Keratinocyte (primary cell): ENCODE measurements around the gene FTO. TPM values are rescaled to one million over a fixed set of nuclear protein-coding genes. Genes with fewer than 3 reads are reported as not detected.

Source experiments
- DNase-seq: peaks from one replicate; pipeline ENCODE4 v3.0.0-alpha.2; 2011; ENCODE audit warnings: low read depth, missing footprints, low spot score
- FAIRE-seq: peaks from 2 replicates; lab custom pipeline; 2011; peaks lifted over from hg19 to GRCh38; lab: Jason Lieb, UNC
- H2AFZ ChIP-seq: 2 replicates; pipeline ENCODE4 v1.6.0; 2012; ENCODE audit warnings: low read length, control low read depth, inconsistent platforms; ENCODE audit not compliant: control insufficient read depth
- H3K27ac ChIP-seq: 2 replicates; pipeline ENCODE4 v1.5.1; 2011; ENCODE audit warnings: low read length; ENCODE audit not compliant: control insufficient read depth, insufficient read depth
- H3K27me3 ChIP-seq: 3 replicates; pipeline ENCODE4 v1.6.0; 2011; ENCODE audit warnings: low read length; ENCODE audit not compliant: control insufficient read depth, insufficient read depth; ENCODE audit errors: extremely low read depth
- H3K36me3 ChIP-seq, 2 experiments: 2 replicates in 1 of 2; 3 replicates in 1 of 2; pipeline ENCODE4 v1.5.1; 2011; ENCODE audit warnings: low read length in 2 of 2, mild to moderate bottlenecking in 1 of 2; ENCODE audit not compliant: control insufficient read depth in 2 of 2, insufficient read depth in 2 of 2; ENCODE audit errors: extremely low read depth in 1 of 2
- H3K4me1 ChIP-seq: 3 replicates; pipeline ENCODE4 v1.5.1; 2011; ENCODE audit warnings: low read length; ENCODE audit not compliant: control insufficient read depth, insufficient read depth; ENCODE audit errors: extremely low read depth
- H3K4me2 ChIP-seq: 3 replicates; pipeline ENCODE4 v1.6.0; 2011; ENCODE audit warnings: low read depth, low read length; ENCODE audit not compliant: control insufficient read depth, insufficient read depth; ENCODE audit errors: extremely low read depth
- H3K4me3 ChIP-seq, 3 experiments: fragments of 200-600 bp in 1 of 3; sonication (generic) in 1 of 3; 2 replicates in 2 of 3; 3 replicates in 1 of 3; pipeline ENCODE4 v1.5.1; 2011 to 2016; ENCODE audit warnings: low read length in 3 of 3, mild to moderate bottlenecking in 3 of 3, control low read depth in 2 of 3, inconsistent platforms in 1 of 3, low read depth in 1 of 3, mixed read lengths in 1 of 3, mixed run types in 1 of 3, moderate library complexity in 1 of 3; ENCODE audit not compliant: control insufficient read depth in 2 of 3, insufficient read depth in 2 of 3; ENCODE audit errors: extremely low read depth in 1 of 3
- H3K79me2 ChIP-seq: 2 replicates; pipeline ENCODE4 v1.6.0; 2012; ENCODE audit warnings: low read length; ENCODE audit not compliant: control insufficient read depth, insufficient read depth
- H3K9ac ChIP-seq: 3 replicates; pipeline ENCODE4 v1.6.0; 2011; ENCODE audit warnings: low read length; ENCODE audit not compliant: control insufficient read depth, insufficient read depth; ENCODE audit errors: extremely low read depth
- H3K9me1 ChIP-seq: 3 replicates; pipeline ENCODE4 v1.6.0; 2011; ENCODE audit warnings: low read length; ENCODE audit not compliant: control insufficient read depth, insufficient read depth; ENCODE audit errors: extremely low read depth
- H3K9me3 ChIP-seq: 2 replicates; pipeline ENCODE4 v1.5.1; 2012; ENCODE audit warnings: low read depth, low read length; ENCODE audit not compliant: control insufficient read depth
- H4K20me1 ChIP-seq: 3 replicates; pipeline ENCODE4 v1.6.0; 2011; ENCODE audit warnings: low read length; ENCODE audit not compliant: control insufficient read depth, insufficient read depth; ENCODE audit errors: extremely low read depth
- EZH2 ChIP-seq: IDR thresholded peaks from one replicate; pipeline ENCODE4 v1.6.1; 2012; ENCODE audit warnings: inconsistent platforms, mild to moderate bottlenecking, low read length, moderate library complexity
- dilution Hi-C: fragments of 300-500 bp; cut with MboI; formaldehyde crosslinking; loops from one replicate; pipeline ENCODE4 v1.7.0; 2020; ENCODE audit warnings: low sequenced_read_pairs; ENCODE audit not compliant: extremely low pct_ligation_motif_present
- polyA plus RNA-seq, 5 experiments: library from polyadenylated mRNA; depleted of rRNA in 3 of 5; stranded (reverse) in 3 of 5; stranded (forward) in 1 of 5; unstranded in 1 of 5; fragments of >200 nt; gene quantifications; 1 replicate in 1 of 5; 2 replicates in 3 of 5; 3 replicates in 1 of 5; pipeline versions ENCODE4 v1.2.1 to v1.2.3, GENCODE V29; 2011 to 2012; ENCODE audit warnings: missing spikeins in 2 of 5, low read depth in 1 of 5, low replicate concordance in 1 of 5
- TF ChIP-seq, protein P1 (sequence below), 3 experiments: IDR thresholded peaks in 1 of 3; conservative IDR thresholded peaks in 1 of 3; optimal IDR thresholded peaks in 1 of 3; 2 replicates in 2 of 3; 3 replicates in 1 of 3; pipeline versions ENCODE3 to v1.5.1; 2011; ENCODE audit warnings: low read length in 3 of 3, mild to moderate bottlenecking in 3 of 3, moderate library complexity in 2 of 3, control low read depth in 1 of 3, inconsistent platforms in 1 of 3; ENCODE audit not compliant: insufficient read depth in 2 of 3; ENCODE audit errors: extremely low read depth in 1 of 3

FTO gene
- polyA plus RNA-seq, 1 donor (not counting 4 experiments of a cell fraction or from before 2014, with no cell fraction given), result 56.4 TPM

DNA sequence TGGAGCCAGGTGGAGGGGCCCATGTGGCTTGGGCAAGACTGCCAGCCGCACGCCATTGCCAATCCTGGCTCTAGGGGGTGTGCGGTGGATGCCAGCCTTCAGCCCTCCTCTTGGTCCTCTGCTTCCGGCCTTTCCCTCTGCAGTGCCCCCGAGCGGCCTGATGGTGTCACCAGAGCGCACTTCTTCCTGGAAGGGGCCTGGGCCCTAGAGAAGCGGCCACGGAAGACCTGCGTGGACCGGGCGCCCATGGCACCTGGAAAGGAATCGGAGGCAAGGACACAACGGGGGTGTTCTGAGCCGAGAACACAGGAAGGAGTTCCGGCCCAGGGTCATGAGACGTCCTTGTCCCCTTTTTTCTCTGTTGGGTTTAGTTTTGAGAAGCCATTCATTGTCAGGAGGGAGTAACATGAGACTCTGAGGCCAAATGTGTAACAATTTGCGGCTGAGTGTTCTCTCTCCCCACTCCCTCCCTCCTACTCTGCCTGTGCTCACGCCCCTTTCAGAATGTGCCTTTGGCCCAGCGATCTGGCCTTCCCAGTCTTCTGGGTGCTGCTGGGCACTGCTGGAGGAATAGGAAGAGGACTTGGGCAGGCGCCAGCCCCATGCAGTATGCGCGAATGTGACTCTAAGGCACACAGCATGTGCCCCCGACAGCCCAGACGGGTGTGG is 489.8 kb downstream of the FTO start:
- Histone ChIP-seq H3K4me3 (peak overlapping the region in 1 of 3 experiments; percentile 47), H2AFZ (peak overlapping the region; percentile 86), H3K9me3 (no peaks in the 10 kb centered on the region), H3K79me2 (no peaks in the 10 kb centered on the region), H3K4me1 (peaks cover 6% of the 10 kb centered on the region), H3K9me1 (no peaks in the 10 kb centered on the region), H3K27ac (peak overlapping the region; percentile 30), H3K36me3 (no peaks in the 10 kb centered on the region), H3K27me3 (no peaks in the 10 kb centered on the region), H3K9ac (peak overlapping the region; percentile 48), H3K4me2 (peak overlapping the region; percentile 71), H4K20me1 (no peaks in the 10 kb centered on the region)
- DNase-seq (peak; percentile 35), FAIRE-seq (no peak)
- dilution Hi-C loops, result no loop called here
- TF ChIP-seq EZH2, result no peak
- TF ChIP-seq, protein P1, sequence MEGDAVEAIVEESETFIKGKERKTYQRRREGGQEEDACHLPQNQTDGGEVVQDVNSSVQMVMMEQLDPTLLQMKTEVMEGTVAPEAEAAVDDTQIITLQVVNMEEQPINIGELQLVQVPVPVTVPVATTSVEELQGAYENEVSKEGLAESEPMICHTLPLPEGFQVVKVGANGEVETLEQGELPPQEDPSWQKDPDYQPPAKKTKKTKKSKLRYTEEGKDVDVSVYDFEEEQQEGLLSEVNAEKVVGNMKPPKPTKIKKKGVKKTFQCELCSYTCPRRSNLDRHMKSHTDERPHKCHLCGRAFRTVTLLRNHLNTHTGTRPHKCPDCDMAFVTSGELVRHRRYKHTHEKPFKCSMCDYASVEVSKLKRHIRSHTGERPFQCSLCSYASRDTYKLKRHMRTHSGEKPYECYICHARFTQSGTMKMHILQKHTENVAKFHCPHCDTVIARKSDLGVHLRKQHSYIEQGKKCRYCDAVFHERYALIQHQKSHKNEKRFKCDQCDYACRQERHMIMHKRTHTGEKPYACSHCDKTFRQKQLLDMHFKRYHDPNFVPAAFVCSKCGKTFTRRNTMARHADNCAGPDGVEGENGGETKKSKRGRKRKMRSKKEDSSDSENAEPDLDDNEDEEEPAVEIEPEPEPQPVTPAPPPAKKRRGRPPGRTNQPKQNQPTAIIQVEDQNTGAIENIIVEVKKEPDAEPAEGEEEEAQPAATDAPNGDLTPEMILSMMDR (optimal IDR thresholded peaks at IDR 0.05 in 1 of 3, IDR thresholded peaks at IDR 0.05 in 1 of 3, conservative IDR thresholded peaks at IDR 0.05 in 1 of 3; ENCODE audit: extremely low read depth in 1 of 3, insufficient read depth in 2 of 3, low read length in 3 of 3), result peak; percentile 85 to 98 (median 88)

DNA sequence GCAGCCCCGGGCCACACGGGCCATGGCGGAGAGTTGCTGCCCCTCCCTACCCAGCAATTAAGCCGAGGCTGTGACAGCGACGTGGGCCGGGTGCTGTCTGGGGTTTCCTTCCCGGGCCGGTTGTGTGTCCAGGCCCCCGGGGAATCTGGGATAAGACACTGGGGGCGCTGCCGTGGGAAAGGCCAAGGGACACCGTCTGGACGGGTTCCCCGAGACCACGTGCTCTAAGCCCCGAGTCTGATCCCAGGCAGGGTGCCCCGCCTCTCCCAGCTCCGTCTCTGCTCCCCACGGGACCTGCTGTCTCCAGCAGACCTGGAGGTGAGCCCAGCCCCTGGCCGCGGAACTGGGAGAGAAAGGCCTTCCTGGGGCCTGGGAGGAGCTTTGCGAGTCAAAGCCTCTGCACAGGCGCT is 490.4 kb downstream of the FTO start:
- Histone ChIP-seq H3K27me3 (no peaks in the 10 kb centered on the region), H3K36me3 (no peaks in the 10 kb centered on the region), H4K20me1 (no peaks in the 10 kb centered on the region), H2AFZ (peak overlapping the region; percentile 86), H3K9me3 (no peaks in the 10 kb centered on the region), H3K9me1 (no peaks in the 10 kb centered on the region), H3K9ac (peak overlapping the region; percentile 48), H3K4me2 (peak overlapping the region; percentile 71), H3K4me1 (peaks cover 6% of the 10 kb centered on the region), H3K4me3 (no peak overlapping the region), H3K27ac (no peak overlapping the region), H3K79me2 (no peaks in the 10 kb centered on the region)
- no peak for TF ChIP-seq EZH2
- TF ChIP-seq, protein P1 (optimal IDR thresholded peaks at IDR 0.05 in 1 of 3, IDR thresholded peaks at IDR 0.05 in 1 of 3, conservative IDR thresholded peaks at IDR 0.05 in 1 of 3; ENCODE audit: extremely low read depth in 1 of 3, insufficient read depth in 2 of 3, low read length in 3 of 3), result no peak
- FAIRE-seq (no peak), DNase-seq (no peak)
- dilution Hi-C loops, result no loop called here
